ENCODE data around the gene PPARGC1A. TPM values are rescaled to one million over a fixed set of nuclear protein-coding genes. Genes with fewer than 3 reads are reported as not detected.

Gene PPARGC1A
- polyA plus RNA-seq, 2 of the 4 experiments (the other 2 are of a cell fraction): 0.04 TPM

GRCh38 chr4:23931489-23931830 lies 41.6 kb upstream of the PPARGC1A start:
- WGBS (ENCODE audit: missing lambda C conversion rate): 0% methylated on average over 2 of the region's 2 CpGs
- FAIRE-seq: no peak
- no peak overlapping the region for H3K27ac ChIP-seq
- no peaks in the 10 kb centered on the region for H3K9me3 ChIP-seq
- ChIA-PET CTCF (no interaction called here), POLR2A (no interaction called here)
- TF ChIP-seq ZSCAN20 (CRISPR knock-in tag; IDR thresholded peaks at IDR 0.05) (no peak), ZNF302 (CRISPR knock-in tag; IDR thresholded peaks at IDR 0.05) (no peak), FOSL2 (IDR thresholded peaks at IDR 0.05) (no peak), FOSL2 (CRISPR knock-in tag; IDR thresholded peaks at IDR 0.05) (no peak), HOXA7 (CRISPR knock-in tag; IDR thresholded peaks at IDR 0.05) (no peak), EHMT2 (IDR thresholded peaks at IDR 0.05; ENCODE audit: low read depth) (no peak), E2F6 (IDR thresholded peaks at IDR 0.05; ENCODE audit: borderline replicate concordance, low read depth) (no peak), TP53 (CRISPR knock-in tag; IDR thresholded peaks at IDR 0.05) (no peak), ZC3H11A (IDR thresholded peaks at IDR 0.05) (no peak), TFCP2L1 (CRISPR knock-in tag; IDR thresholded peaks at IDR 0.05) (no peak), CHD2 (IDR thresholded peaks at IDR 0.05; ENCODE audit: low read length, partially characterized antibody) (no peak), SMC3 (IDR thresholded peaks at IDR 0.05) (no peak), CEBPB (IDR thresholded peaks at IDR 0.05) (no peak), CTCF (IDR thresholded peaks at IDR 0.05) (no peak), HMGXB4 (CRISPR knock-in tag; IDR thresholded peaks at IDR 0.05; ENCODE audit: borderline replicate concordance) (no peak), RCOR1 (IDR thresholded peaks at IDR 0.05; ENCODE audit: low read depth, low read length) (no peak), POLR2A (IDR thresholded peaks at IDR 0.05; ENCODE audit: low read length) (no peak)
- DNase-seq (ENCODE audit: low read depth in 1 of 2, low spot score in 1 of 2): no peak
- no peaks in the 10 kb centered on the region for H3K4me1 ChIP-seq
- no peak overlapping the region for H3K4me2 ChIP-seq
- ATAC-seq: no peak
- no peak overlapping the region for H3K4me3 ChIP-seq

GRCh38 chr4:23930750-23931488 lies 41.1 kb upstream of the PPARGC1A start:
- no peak for TF ChIP-seq ELK1 (IDR thresholded peaks at IDR 0.05; ENCODE audit: low read depth, low read length)
- FAIRE-seq: no peak
- DNase-seq (ENCODE audit: low read depth in 1 of 2, low spot score in 1 of 2): no peak
- H3K4me1 ChIP-seq: no peaks in the 10 kb centered on the region
- ATAC-seq: no peak
- ChIA-PET CTCF (no interaction called here), POLR2A (no interaction called here)
- H3K4me2 ChIP-seq: no peak overlapping the region
- H3K27ac ChIP-seq: no peak overlapping the region
- no peak overlapping the region for H3K4me3 ChIP-seq
- H3K9me3 ChIP-seq: no peaks in the 10 kb centered on the region
- 56% methylated on average over 10 of the region's 10 CpGs for WGBS (ENCODE audit: missing lambda C conversion rate)

- 13% methylated on average over 3 of the region's 3 CpGs for WGBS (ENCODE audit: missing lambda C conversion rate)
- H3K4me2 ChIP-seq: no peak overlapping the region
- no peak overlapping the region for H3K27ac ChIP-seq
- no peak for ATAC-seq
- CTCF ChIA-PET: no interaction called here
- no peaks in the 10 kb centered on the region for H3K4me1 ChIP-seq
- H3K9me3 ChIP-seq: no peaks in the 10 kb centered on the region
- POLR2A ChIA-PET: no interaction called here
- no peak overlapping the region for H3K4me3 ChIP-seq
- no peak for FAIRE-seq
- TF ChIP-seq NPAS2 (CRISPR knock-in tag; IDR thresholded peaks at IDR 0.05; ENCODE audit: borderline replicate concordance) (no peak), RFX5 (IDR thresholded peaks at IDR 0.05) (no peak), HOXB13 (CRISPR knock-in tag; IDR thresholded peaks at IDR 0.05; ENCODE audit: low read depth) (no peak), RCOR1 (IDR thresholded peaks at IDR 0.05; ENCODE audit: low read depth, low read length) (no peak), EP300 (IDR thresholded peaks at IDR 0.05) (no peak), RNF2 (IDR thresholded peaks at IDR 0.05; ENCODE audit: borderline replicate concordance, low read depth) (no peak), CHD2 (IDR thresholded peaks at IDR 0.05; ENCODE audit: low read length, partially characterized antibody) (no peak), CEBPB (IDR thresholded peaks at IDR 0.05) (no peak), HOXB5 (CRISPR knock-in tag; IDR thresholded peaks at IDR 0.05) (no peak), ZFP36 (IDR thresholded peaks at IDR 0.05; ENCODE audit: borderline replicate concordance, partially characterized antibody) (no peak), NR3C1 (IDR thresholded peaks at IDR 0.05) (no peak), TP53 (CRISPR knock-in tag; IDR thresholded peaks at IDR 0.05) (no peak), SMC3 (IDR thresholded peaks at IDR 0.05) (no peak), RARB (CRISPR knock-in tag; IDR thresholded peaks at IDR 0.05) (no peak), GATA3 (IDR thresholded peaks at IDR 0.05; ENCODE audit: borderline replicate concordance) (no peak), MAFK (IDR thresholded peaks at IDR 0.05; ENCODE audit: partially characterized antibody) (no peak)
- DNase-seq (ENCODE audit: low read depth in 1 of 2, low spot score in 1 of 2): no peak
Observed at GRCh38 chr4:23929248-23929647, 39.4 kb upstream of the PPARGC1A start.
